GM13977 (cell line): ENCODE results near the gene KATNAL2.
A peak's percentile ranks its signal among the peaks of the same experiment; 100 is the strongest.

Experiments
- DNase-seq: peaks from one replicate; pipeline ENCODE4 v3.0.0; 2012; ENCODE audit warnings: low spot score
- CTCF ChIP-seq: IDR thresholded peaks from 2 replicates; pipeline ENCODE4 v1.5.1; 2012; ENCODE audit warnings: mild to moderate bottlenecking, control low read depth; ENCODE audit not compliant: insufficient read depth; ENCODE audit errors: extremely low read depth, missing control alignments
- in situ Hi-C: fragments of 300-500 bp; cut with MboI; formaldehyde crosslinking; loops from one replicate; pipeline ENCODE4 v1.12.0; 2022; ENCODE audit warnings: low sequenced_read_pairs, low pct_unique_long_range_greater_than_20kb, mixed read lengths, inconsistent platforms; ENCODE audit not compliant: unreplicated experiment

Gene KATNAL2

GRCh38 chr18:47081578-47081977, 164.2 kb downstream of the KATNAL2 start:
- DNase-seq = no peak
- in situ Hi-C loops = no loop called here
- no peak for TF ChIP-seq CTCF

- DNase-seq = no peak
- TF ChIP-seq CTCF = no peak
- in situ Hi-C loops = no loop called here
Observed at GRCh38 chr18:47087676-47088075, 170.3 kb downstream of the KATNAL2 start.

GRCh38 chr18:47095810-47096209, 178.4 kb downstream of the KATNAL2 start:
- DNase-seq = no peak
- in situ Hi-C loops = no loop called here
- TF ChIP-seq CTCF = no peak

GRCh38 chr18:47100212-47100831, 182.9 kb downstream of the KATNAL2 start:
- DNase-seq = peak; percentile 43
- in situ Hi-C loops = no loop called here
- peak; percentile 73 for TF ChIP-seq CTCF

- in situ Hi-C loops = no loop called here
- no peak for TF ChIP-seq CTCF
- no peak for DNase-seq
Observed at GRCh38 chr18:47108373-47108772, 191.0 kb downstream of the KATNAL2 start.

- in situ Hi-C loops = no loop called here
- DNase-seq = no peak
- TF ChIP-seq CTCF = no peak
Observed at GRCh38 chr18:47108998-47109405, 191.6 kb downstream of the KATNAL2 start.
